ENCODE data around the gene GZF1.

DNA sequence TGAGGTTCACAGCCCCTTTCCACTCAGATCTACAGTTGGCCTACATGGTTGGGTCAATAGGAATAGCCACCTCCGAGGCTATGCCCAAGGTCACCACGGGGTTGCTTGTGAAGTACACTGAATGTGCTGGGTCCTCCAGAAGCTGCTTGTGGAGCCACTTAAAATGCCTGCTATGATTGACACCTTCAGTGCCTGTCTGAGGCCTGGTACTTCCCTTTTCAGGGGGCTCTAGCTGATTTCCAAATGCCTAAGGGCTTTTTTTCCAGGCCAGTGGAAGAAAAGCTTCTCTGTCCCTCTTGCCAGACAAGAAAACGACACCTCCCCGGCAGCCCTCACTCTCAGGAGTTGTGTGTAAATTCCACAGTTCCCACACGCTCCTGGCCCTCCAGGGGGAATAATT, 17.6 kb upstream of the GZF1 start:
- TF ChIP-seq, protein P1, sequence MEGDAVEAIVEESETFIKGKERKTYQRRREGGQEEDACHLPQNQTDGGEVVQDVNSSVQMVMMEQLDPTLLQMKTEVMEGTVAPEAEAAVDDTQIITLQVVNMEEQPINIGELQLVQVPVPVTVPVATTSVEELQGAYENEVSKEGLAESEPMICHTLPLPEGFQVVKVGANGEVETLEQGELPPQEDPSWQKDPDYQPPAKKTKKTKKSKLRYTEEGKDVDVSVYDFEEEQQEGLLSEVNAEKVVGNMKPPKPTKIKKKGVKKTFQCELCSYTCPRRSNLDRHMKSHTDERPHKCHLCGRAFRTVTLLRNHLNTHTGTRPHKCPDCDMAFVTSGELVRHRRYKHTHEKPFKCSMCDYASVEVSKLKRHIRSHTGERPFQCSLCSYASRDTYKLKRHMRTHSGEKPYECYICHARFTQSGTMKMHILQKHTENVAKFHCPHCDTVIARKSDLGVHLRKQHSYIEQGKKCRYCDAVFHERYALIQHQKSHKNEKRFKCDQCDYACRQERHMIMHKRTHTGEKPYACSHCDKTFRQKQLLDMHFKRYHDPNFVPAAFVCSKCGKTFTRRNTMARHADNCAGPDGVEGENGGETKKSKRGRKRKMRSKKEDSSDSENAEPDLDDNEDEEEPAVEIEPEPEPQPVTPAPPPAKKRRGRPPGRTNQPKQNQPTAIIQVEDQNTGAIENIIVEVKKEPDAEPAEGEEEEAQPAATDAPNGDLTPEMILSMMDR (IDR thresholded peaks at IDR 0.05), result no peak
- no peak for TF ChIP-seq ZFX (IDR thresholded peaks at IDR 0.05; ENCODE audit: borderline replicate concordance)
